Testis (tissue), 2 donors: Measurements from ENCODE around the gene DCDC2C.

Experiments used
- CTCF ChIP-seq, 3 experiments: fragments of 450-650 bp in 2 of 3; fragments of 200-600 bp in 1 of 3; sonication (generic) in 1 of 3; IDR thresholded peaks; one replicate each; pipeline ENCODE4 v1.5.1; 2016 to 2019; ENCODE audit warnings: antibody characterized with exemption in 3 of 3, mild to moderate bottlenecking in 2 of 3, moderate library complexity in 1 of 3
- POLR2A ChIP-seq: fragments of 450-650 bp; IDR thresholded peaks from one replicate; pipeline ENCODE4 v1.6.1; 2017; ENCODE audit warnings: antibody characterized with exemption, mild to moderate bottlenecking, moderate library complexity

GRCh38 chr2:3876221-3876620 is 172.8 kb downstream of the DCDC2C start:
- TF ChIP-seq CTCF (IDR thresholded peaks at IDR 0.05) (no peak), POLR2A (no peak)
